Ishikawa (cell line): ENCODE data around the gene TBXAS1.

Experiments used
- CREB1 ChIP-seq: IDR thresholded peaks from 2 replicates; pipeline ENCODE4 v1.6.1; 2012; ENCODE audit warnings: low read depth
- EGR1 ChIP-seq: IDR thresholded peaks from 2 replicates; pipeline ENCODE4 v1.6.1; 2012
- NFIC ChIP-seq: IDR thresholded peaks from 2 replicates; pipeline ENCODE4 v1.6.1; 2012
- RAD21 ChIP-seq: IDR thresholded peaks from 2 replicates; pipeline ENCODE4 v1.6.1; 2012; ENCODE audit warnings: low read depth
- REST ChIP-seq: IDR thresholded peaks from 2 replicates; pipeline ENCODE4 v1.6.1; 2012; ENCODE audit warnings: low read depth, mild to moderate bottlenecking
- TAF1 ChIP-seq: IDR thresholded peaks from 2 replicates; pipeline ENCODE4 v1.6.1; 2012; ENCODE audit warnings: low read depth, mild to moderate bottlenecking
- TEAD4 ChIP-seq: IDR thresholded peaks from 2 replicates; pipeline ENCODE4 v1.6.1; 2012

- TF ChIP-seq TAF1, result no peak
- no peak for TF ChIP-seq CREB1
- no peak for TF ChIP-seq NFIC
- TF ChIP-seq REST, result no peak
- no peak for TF ChIP-seq EGR1
- TF ChIP-seq TEAD4, result no peak
- no peak for TF ChIP-seq RAD21
Measured at GRCh38 chr7:139958599-139959284, 129.7 kb downstream of the TBXAS1 start.
